K562 (cell line): ENCODE measurements around the gene RFWD3. TPM values are rescaled to one million over a fixed set of nuclear protein-coding genes. Genes with fewer than 3 reads are reported as not detected.

ENCODE experiments used
- ARHGAP35 ChIP-seq: fragments of 450-650 bp; IDR thresholded peaks from 2 replicates; pipeline ENCODE4 v1.6.1; 2018; ENCODE audit not compliant: partially characterized antibody
- DACH1 ChIP-seq: fragments of 450-650 bp; IDR thresholded peaks from 2 replicates; pipeline ENCODE4 v1.6.1; 2018; ENCODE audit not compliant: partially characterized antibody
- ELF4 ChIP-seq: fragments of 450-650 bp; formaldehyde crosslinking; IDR thresholded peaks from 2 replicates; pipeline ENCODE4 v1.4.0; 2022; ENCODE audit warnings: missing genetic modification characterization
- EP300 ChIP-seq: IDR thresholded peaks from 2 replicates; pipeline ENCODE4 v1.6.1; 2012; ENCODE audit warnings: low read length, improper control_type of control experiment
- EWSR1 ChIP-seq: fragments of 450-650 bp; IDR thresholded peaks from 2 replicates; pipeline ENCODE4 v1.6.1; 2018; ENCODE audit warnings: borderline replicate concordance, mild to moderate bottlenecking, low read depth, moderate library complexity; ENCODE audit not compliant: partially characterized antibody
- HMGN3 ChIP-seq: IDR thresholded peaks from 2 replicates; pipeline ENCODE4 v1.6.1; 2011; ENCODE audit warnings: borderline replicate concordance, low read depth, mild to moderate bottlenecking, mixed read lengths, low read length; ENCODE audit not compliant: insufficient read length; ENCODE audit errors: extremely low read depth
- ILF3 ChIP-seq: fragments of 450-650 bp; IDR thresholded peaks from 2 replicates; pipeline ENCODE4 v1.6.1; 2018; ENCODE audit warnings: antibody characterized with exemption, mild to moderate bottlenecking, moderate library complexity, borderline replicate concordance
- MIER1 ChIP-seq: fragments of 450-650 bp; IDR thresholded peaks from 2 replicates; pipeline ENCODE4 v1.6.1; 2016; ENCODE audit warnings: antibody characterized with exemption, mild to moderate bottlenecking, low read depth
- PTTG1 ChIP-seq: fragments of 450-650 bp; IDR thresholded peaks from 2 replicates; pipeline ENCODE4 v1.6.1; 2016; ENCODE audit warnings: low read depth, mild to moderate bottlenecking, missing genetic modification characterization, missing compliant biosample characterization
- RBFOX2 ChIP-seq: fragments of 200-400 bp; formaldehyde crosslinking; IDR thresholded peaks from 2 replicates; pipeline ENCODE4 v1.6.1; 2017; ENCODE audit warnings: low read depth, mild to moderate bottlenecking, low read length, moderate library complexity
- SAFB2 ChIP-seq: fragments of 200-400 bp; formaldehyde crosslinking; IDR thresholded peaks from 2 replicates; pipeline ENCODE4 v1.6.1; 2018; ENCODE audit warnings: borderline replicate concordance, low read length, low read depth, moderate library complexity; ENCODE audit not compliant: severe bottlenecking
- SMAD2 ChIP-seq: fragments of 150-350 bp; IDR thresholded peaks from 2 replicates; pipeline ENCODE4 v1.6.1; 2014; ENCODE audit warnings: low read depth, mild to moderate bottlenecking, low read length
- SMARCB1 ChIP-seq: IDR thresholded peaks from 2 replicates; pipeline ENCODE4 v1.6.1; 2011; ENCODE audit warnings: improper control_type of control experiment, low read depth; ENCODE audit not compliant: insufficient read length
- SMARCE1 ChIP-seq: fragments of 450-650 bp; IDR thresholded peaks from 2 replicates; pipeline ENCODE4 v1.7.1; 2016; ENCODE audit warnings: mild to moderate bottlenecking
- SUPT5H ChIP-seq: fragments of 450-650 bp; IDR thresholded peaks from 2 replicates; pipeline ENCODE4 v1.6.1; 2016
- TAF1 ChIP-seq: IDR thresholded peaks from 2 replicates; pipeline ENCODE4 v1.6.1; 2011; ENCODE audit warnings: mild to moderate bottlenecking, low read length, moderate library complexity; ENCODE audit not compliant: insufficient read depth, control insufficient read depth, severe bottlenecking; ENCODE audit errors: extremely low read depth
- TRIM24 ChIP-seq, 2 experiments: fragments of 450-650 bp; IDR thresholded peaks; 2 replicates each; pipeline ENCODE4 v1.6.1; 2016
- TSC22D4 ChIP-seq: fragments of 450-650 bp; IDR thresholded peaks from 2 replicates; pipeline ENCODE4 v1.6.1; 2016; ENCODE audit warnings: missing genetic modification characterization, missing biosample characterization, control low read depth
- ZNF197 ChIP-seq: fragments of 200-800 bp; sonication (Bioruptor generic); IDR thresholded peaks from 2 replicates; pipeline ENCODE4 v1.6.1; 2016; ENCODE audit warnings: low read depth, missing genetic modification characterization, missing compliant biosample characterization
- ZNF24 ChIP-seq: fragments of 450-650 bp; IDR thresholded peaks from 2 replicates; pipeline ENCODE4 v1.6.1; 2016
- ZNF253 ChIP-seq: fragments of 250-450 bp; sonication (Bioruptor Pico); conservative IDR thresholded peaks from 2 replicates; pipeline ENCODE4 v1.6.1; 2021; ENCODE audit warnings: mild to moderate bottlenecking
- ZNF717 ChIP-seq: fragments of 250-450 bp; sonication (Bioruptor Pico); IDR thresholded peaks from 2 replicates; pipeline ENCODE4 v1.5.0; 2021
- polyA plus RNA-seq, 8 experiments: library from polyadenylated mRNA; depleted of rRNA in 4 of 8; stranded (reverse) in 5 of 8; unstranded in 3 of 8; fragments of >200 nt; fragmentation: Nextera tagmentation in 2 of 8; fragmentation: Illumina TruSeq in 1 of 8; extraction: Ambion mirVana in 2 of 8; extraction: Trizol in 1 of 8; gene quantifications; 2 replicates each; pipeline versions ENCODE4 v1.2.1 to v1.2.3, GENCODE V29; 2011 to 2014; ENCODE audit warnings: inconsistent platforms in 1 of 8, missing spikeins in 1 of 8
- total RNA-seq, 7 experiments: library from RNA; depleted of rRNA in 6 of 7; stranded (reverse); fragments of >200 nt in 6 of 7; fragmentation: Illumina TruSeq in 2 of 7; extraction: Trizol in 2 of 7; gene quantifications; 2 replicates each; pipeline versions ENCODE4 v1.2.1 to v1.2.3, GENCODE V29; 2011 to 2021; ENCODE audit warnings: low replicate concordance in 1 of 7
- TF ChIP-seq, protein P1 (sequence below): fragments of 450-650 bp; IDR thresholded peaks from 2 replicates; pipeline ENCODE4 v1.6.1; 2016; ENCODE audit warnings: borderline replicate concordance
- TF ChIP-seq, protein P2 (sequence below), 2 experiments: fragments of 450-650 bp; conservative IDR thresholded peaks; 2 replicates each; pipeline ENCODE4 v1.6.1; 2017; ENCODE audit warnings: mild to moderate bottlenecking in 2 of 2, moderate library complexity in 2 of 2
- TF ChIP-seq, protein P3 (sequence below): sonication (generic); formaldehyde crosslinking; IDR thresholded peaks from 2 replicates; pipeline ENCODE4 v1.8.1; 2023; ENCODE audit warnings: mild to moderate bottlenecking, missing genetic modification reagents
- TF ChIP-seq, protein P4 (sequence below): fragments of 450-650 bp; conservative IDR thresholded peaks from 2 replicates; pipeline ENCODE4 v1.6.1; 2016; ENCODE audit warnings: missing genetic modification characterization, low read depth, mild to moderate bottlenecking, missing compliant biosample characterization, moderate library complexity

The RFWD3 gene
- total and polyA plus RNA-seq, 9 of the 15 experiments (the other 6 are each of a cell fraction or from before 2014, with no cell fraction given), result 20.8 to 121 (median 79.0) TPM

DNA sequence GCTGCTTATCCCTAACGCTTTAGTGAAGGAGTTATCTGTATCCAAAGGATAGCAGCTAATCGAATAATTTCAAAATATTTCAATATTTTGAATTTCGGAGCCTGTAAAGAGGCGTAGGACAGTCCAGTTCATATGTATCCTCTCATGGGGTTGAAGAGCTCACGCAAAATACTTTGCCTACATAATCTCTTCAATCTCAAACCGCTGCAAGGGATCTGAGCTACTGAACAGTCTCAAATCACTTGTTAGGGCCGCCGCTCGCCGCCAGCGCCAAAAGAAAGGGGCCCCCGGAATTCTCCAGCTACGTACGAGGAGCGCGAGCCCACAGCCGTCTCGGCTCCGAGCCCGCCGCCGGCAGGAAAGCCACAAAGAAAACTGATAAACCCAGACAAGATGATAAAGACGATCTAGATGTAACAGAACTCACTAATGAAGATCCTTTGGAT lies 601 bp upstream of the RFWD3 start (continued):
- TF ChIP-seq SAFB2 (no peak), MIER1 (no peak), EWSR1 (no peak), ZNF253 (no peak), DACH1 (no peak), ARHGAP35 (no peak), SUPT5H (no peak), ILF3 (no peak), PTTG1 (tag) (no peak), SMARCE1 (no peak), ELF4 (CRISPR knock-in tag) (no peak), TSC22D4 (tag) (no peak), SMAD2 (no peak), SMARCB1 (no peak), EP300 (no peak), ZNF24 (no peak), TAF1 (peak; percentile 51), TRIM24 (IDR thresholded peaks at IDR 0.05) (peak in 1 of 2 experiments; percentile 5; a peak in 1 of 4 replicates), HMGN3 (no peak), ZNF197 (CRISPR knock-in tag) (no peak), ZNF717 (CRISPR knock-in tag) (no peak), RBFOX2 (no peak)
- TF ChIP-seq, protein P1, sequence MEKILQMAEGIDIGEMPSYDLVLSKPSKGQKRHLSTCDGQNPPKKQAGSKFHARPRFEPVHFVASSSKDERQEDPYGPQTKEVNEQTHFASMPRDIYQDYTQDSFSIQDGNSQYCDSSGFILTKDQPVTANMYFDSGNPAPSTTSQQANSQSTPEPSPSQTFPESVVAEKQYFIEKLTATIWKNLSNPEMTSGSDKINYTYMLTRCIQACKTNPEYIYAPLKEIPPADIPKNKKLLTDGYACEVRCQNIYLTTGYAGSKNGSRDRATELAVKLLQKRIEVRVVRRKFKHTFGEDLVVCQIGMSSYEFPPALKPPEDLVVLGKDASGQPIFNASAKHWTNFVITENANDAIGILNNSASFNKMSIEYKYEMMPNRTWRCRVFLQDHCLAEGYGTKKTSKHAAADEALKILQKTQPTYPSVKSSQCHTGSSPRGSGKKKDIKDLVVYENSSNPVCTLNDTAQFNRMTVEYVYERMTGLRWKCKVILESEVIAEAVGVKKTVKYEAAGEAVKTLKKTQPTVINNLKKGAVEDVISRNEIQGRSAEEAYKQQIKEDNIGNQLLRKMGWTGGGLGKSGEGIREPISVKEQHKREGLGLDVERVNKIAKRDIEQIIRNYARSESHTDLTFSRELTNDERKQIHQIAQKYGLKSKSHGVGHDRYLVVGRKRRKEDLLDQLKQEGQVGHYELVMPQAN, result no peak
- TF ChIP-seq, protein P2, sequence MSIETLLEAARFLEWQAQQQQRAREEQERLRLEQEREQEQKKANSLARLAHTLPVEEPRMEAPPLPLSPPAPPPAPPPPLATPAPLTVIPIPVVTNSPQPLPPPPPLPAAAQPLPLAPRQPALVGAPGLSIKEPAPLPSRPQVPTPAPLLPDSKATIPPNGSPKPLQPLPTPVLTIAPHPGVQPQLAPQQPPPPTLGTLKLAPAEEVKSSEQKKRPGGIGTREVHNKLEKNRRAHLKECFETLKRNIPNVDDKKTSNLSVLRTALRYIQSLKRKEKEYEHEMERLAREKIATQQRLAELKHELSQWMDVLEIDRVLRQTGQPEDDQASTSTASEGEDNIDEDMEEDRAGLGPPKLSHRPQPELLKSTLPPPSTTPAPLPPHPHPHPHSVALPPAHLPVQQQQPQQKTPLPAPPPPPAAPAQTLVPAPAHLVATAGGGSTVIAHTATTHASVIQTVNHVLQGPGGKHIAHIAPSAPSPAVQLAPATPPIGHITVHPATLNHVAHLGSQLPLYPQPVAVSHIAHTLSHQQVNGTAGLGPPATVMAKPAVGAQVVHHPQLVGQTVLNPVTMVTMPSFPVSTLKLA (conservative IDR thresholded peaks at IDR 0.05), result no peak
- TF ChIP-seq, protein P3, sequence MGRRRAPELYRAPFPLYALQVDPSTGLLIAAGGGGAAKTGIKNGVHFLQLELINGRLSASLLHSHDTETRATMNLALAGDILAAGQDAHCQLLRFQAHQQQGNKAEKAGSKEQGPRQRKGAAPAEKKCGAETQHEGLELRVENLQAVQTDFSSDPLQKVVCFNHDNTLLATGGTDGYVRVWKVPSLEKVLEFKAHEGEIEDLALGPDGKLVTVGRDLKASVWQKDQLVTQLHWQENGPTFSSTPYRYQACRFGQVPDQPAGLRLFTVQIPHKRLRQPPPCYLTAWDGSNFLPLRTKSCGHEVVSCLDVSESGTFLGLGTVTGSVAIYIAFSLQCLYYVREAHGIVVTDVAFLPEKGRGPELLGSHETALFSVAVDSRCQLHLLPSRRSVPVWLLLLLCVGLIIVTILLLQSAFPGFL (CRISPR knock-in tag), result no peak
- TF ChIP-seq, protein P4, sequence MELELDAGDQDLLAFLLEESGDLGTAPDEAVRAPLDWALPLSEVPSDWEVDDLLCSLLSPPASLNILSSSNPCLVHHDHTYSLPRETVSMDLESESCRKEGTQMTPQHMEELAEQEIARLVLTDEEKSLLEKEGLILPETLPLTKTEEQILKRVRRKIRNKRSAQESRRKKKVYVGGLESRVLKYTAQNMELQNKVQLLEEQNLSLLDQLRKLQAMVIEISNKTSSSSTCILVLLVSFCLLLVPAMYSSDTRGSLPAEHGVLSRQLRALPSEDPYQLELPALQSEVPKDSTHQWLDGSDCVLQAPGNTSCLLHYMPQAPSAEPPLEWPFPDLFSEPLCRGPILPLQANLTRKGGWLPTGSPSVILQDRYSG (tag), result no peak
